ENCODE results near the gene PNKP. TPM values are rescaled to one million over a fixed set of nuclear protein-coding genes. Genes with fewer than 3 reads are reported as not detected.

Gene PNKP
- total RNA-seq, 4 donors from 2014 or later, result 33.9 to 69.7 (median 50.2) TPM

- no peak for DNase-seq (ENCODE audit: low spot score)
- ATAC-seq (ENCODE audit: low FRiP score), result no peak
- no peak for TF ChIP-seq CTCF (IDR thresholded peaks at IDR 0.05)
Measured at GRCh38 chr19:49848938-49849337, 18.4 kb downstream of the PNKP start.

GRCh38 chr19:49847731-49848696 is 19.4 kb downstream of the PNKP start:
- TF ChIP-seq CTCF (IDR thresholded peaks at IDR 0.05), result no peak

GRCh38 chr19:49846408-49846807 is 21.0 kb downstream of the PNKP start:
- ATAC-seq (ENCODE audit: low FRiP score), result no peak
- no peak for TF ChIP-seq CTCF (IDR thresholded peaks at IDR 0.05)
- DNase-seq (ENCODE audit: low spot score), result no peak

More at GRCh38 chr19:49847731-49848696, 19.4 kb downstream of the PNKP start:
- ATAC-seq (ENCODE audit: low FRiP score) (no peak), DNase-seq (ENCODE audit: low spot score) (no peak)

GRCh38 chr19:49845414-49845813 is 22.0 kb downstream of the PNKP start:
- DNase-seq (ENCODE audit: low spot score) (no peak), ATAC-seq (ENCODE audit: low FRiP score) (no peak)
- no peak for TF ChIP-seq CTCF (IDR thresholded peaks at IDR 0.05)

GRCh38 chr19:49844138-49845095 is 23.0 kb downstream of the PNKP start:
- DNase-seq (ENCODE audit: low spot score) (no peak), ATAC-seq (ENCODE audit: low FRiP score) (no peak)
- TF ChIP-seq CTCF (IDR thresholded peaks at IDR 0.05), result no peak

GRCh38 chr19:49843265-49843664 is 24.1 kb downstream of the PNKP start:
- no peak for TF ChIP-seq CTCF (IDR thresholded peaks at IDR 0.05)
- DNase-seq (ENCODE audit: low spot score) (no peak), ATAC-seq (ENCODE audit: low FRiP score) (no peak)
